Right atrium auricular region (tissue), 2 donors: Measurements from ENCODE around the gene PRCD. TPM values are rescaled to one million over a fixed set of nuclear protein-coding genes. Genes with fewer than 3 reads are reported as not detected.

Experiments
- DNase-seq: peaks from one replicate; pipeline ENCODE4 v3.0.0-alpha.2; 2019; ENCODE audit warnings: low spot score
- H3K27ac ChIP-seq, 2 donors: fragments of 200-600 bp; sonication (generic); 1 replicate in 1 of 2; 2 replicates in 1 of 2; pipeline ENCODE4 v1.5.1; 2016 to 2019
- H3K27me3 ChIP-seq, 2 donors: fragments of 200-600 bp; sonication (generic); one replicate each; pipeline versions ENCODE4 v1.5.1 to v1.6.0; 2017 to 2019
- H3K36me3 ChIP-seq: fragments of 200-600 bp; sonication (generic); one replicate; pipeline ENCODE4 v1.5.1; 2016
- H3K4me1 ChIP-seq, 2 donors: fragments of 200-600 bp; sonication (generic); one replicate each; pipeline versions ENCODE4 v1.5.1 to v1.6.0; 2017 to 2019
- H3K4me3 ChIP-seq, 2 donors: fragments of 200-600 bp; sonication (generic); 1 replicate in 1 of 2; 2 replicates in 1 of 2; pipeline ENCODE4 v1.5.1; 2017 to 2019; ENCODE audit warnings: mild to moderate bottlenecking in 1 of 2, moderate library complexity in 1 of 2
- H3K9me3 ChIP-seq, 2 donors: fragments of 200-600 bp; sonication (generic); one replicate each; pipeline ENCODE4 v1.5.1; 2019
- CTCF ChIP-seq, 2 donors: fragments of 200-600 bp; sonication (generic); IDR thresholded peaks; one replicate each; pipeline ENCODE4 v1.5.1; 2019; ENCODE audit warnings: antibody characterized with exemption in 2 of 2
- total RNA-seq, 2 donors: library from RNA; depleted of rRNA; stranded (reverse); fragments of >200 nt; gene quantifications; one replicate each; pipeline ENCODE4 v1.1.0, GENCODE V29; 2016

The PRCD gene
- total RNA-seq, 2 donors from 2014 or later = 2.1 to 3.5 TPM

- Histone ChIP-seq H3K27ac (no peak overlapping the region), H3K27me3 (no peaks in the 10 kb centered on the region)
Observed at GRCh38 chr17:76574166-76574565, 34.3 kb downstream of the PRCD start.

GRCh38 chr17:76575570-76575969, 35.7 kb downstream of the PRCD start:
- H3K27me3 ChIP-seq = no peaks in the 10 kb centered on the region
- H3K4me1 ChIP-seq = no peaks in the 10 kb centered on the region
- TF ChIP-seq CTCF (IDR thresholded peaks at IDR 0.05) = no peak
- no peaks in the 10 kb centered on the region for H3K36me3 ChIP-seq
- no peak overlapping the region for H3K27ac ChIP-seq
- no peaks in the 10 kb centered on the region for H3K9me3 ChIP-seq
- H3K4me3 ChIP-seq = no peak overlapping the region
- DNase-seq = no peak

More at GRCh38 chr17:76574166-76574565, 34.3 kb downstream of the PRCD start:
- no peak for TF ChIP-seq CTCF (IDR thresholded peaks at IDR 0.05)
- Histone ChIP-seq H3K4me3 (no peak overlapping the region), H3K9me3 (no peaks in the 10 kb centered on the region), H3K4me1 (peaks cover 0 to 12% of the 10 kb centered on the region in 2 donors), H3K36me3 (no peaks in the 10 kb centered on the region)
- DNase-seq = no peak

- no peak overlapping the region for H3K27ac ChIP-seq
- DNase-seq = no peak
- TF ChIP-seq CTCF (IDR thresholded peaks at IDR 0.05) = no peak
- no peaks in the 10 kb centered on the region for H3K27me3 ChIP-seq
- H3K9me3 ChIP-seq = no peaks in the 10 kb centered on the region
- H3K36me3 ChIP-seq = no peaks in the 10 kb centered on the region
- no peaks in the 10 kb centered on the region for H3K4me1 ChIP-seq
- no peak overlapping the region for H3K4me3 ChIP-seq
Observed at GRCh38 chr17:76576189-76576588, 36.3 kb downstream of the PRCD start.

GRCh38 chr17:76577876-76578275, 38.0 kb downstream of the PRCD start:
- H3K4me1 ChIP-seq = no peaks in the 10 kb centered on the region
- no peak overlapping the region for H3K4me3 ChIP-seq
- H3K9me3 ChIP-seq = no peaks in the 10 kb centered on the region
- DNase-seq = no peak
- H3K36me3 ChIP-seq = no peaks in the 10 kb centered on the region
- no peaks in the 10 kb centered on the region for H3K27me3 ChIP-seq
- H3K27ac ChIP-seq = no peak overlapping the region
- TF ChIP-seq CTCF (IDR thresholded peaks at IDR 0.05) = no peak

- no peak for DNase-seq
- Histone ChIP-seq H3K9me3 (no peaks in the 10 kb centered on the region), H3K4me1 (no peaks in the 10 kb centered on the region), H3K4me3 (no peak overlapping the region), H3K27me3 (no peaks in the 10 kb centered on the region), H3K36me3 (no peaks in the 10 kb centered on the region), H3K27ac (no peak overlapping the region)
- TF ChIP-seq CTCF (IDR thresholded peaks at IDR 0.05) = no peak
Observed at GRCh38 chr17:76578376-76578775, 38.5 kb downstream of the PRCD start.

GRCh38 chr17:76579281-76579680, 39.4 kb downstream of the PRCD start:
- DNase-seq = no peak
- Histone ChIP-seq H3K9me3 (no peaks in the 10 kb centered on the region), H3K4me1 (no peaks in the 10 kb centered on the region), H3K36me3 (no peaks in the 10 kb centered on the region), H3K27ac (no peak overlapping the region), H3K4me3 (no peak overlapping the region), H3K27me3 (no peaks in the 10 kb centered on the region)
- no peak for TF ChIP-seq CTCF (IDR thresholded peaks at IDR 0.05)
